ENCODE data around the gene TMEM129. TPM values are rescaled to one million over a fixed set of nuclear protein-coding genes. Genes with fewer than 3 reads are reported as not detected.

TMEM129 gene
- total RNA-seq, 1 experiment from 2014 or later, result 54.9 TPM

- Mint-ChIP-seq H3K36me3 (no peaks in the 10 kb centered on the region), H3K27me3 (ENCODE audit: low read depth) (no peaks in the 10 kb centered on the region), H3K9me3 (no peaks in the 10 kb centered on the region), H3K4me3 (no peak overlapping the region), H3K4me1 (no peaks in the 10 kb centered on the region), H3K27ac (no peak overlapping the region)
- DNase-seq (ENCODE audit: low spot score), result no peak
- TF ChIP-seq USF2 (CRISPR knock-in tag; IDR thresholded peaks at IDR 0.05) (no peak), SP1 (CRISPR knock-in tag; conservative IDR thresholded peaks at IDR 0.05) (no peak), NR1H2 (CRISPR knock-in tag; IDR thresholded peaks at IDR 0.05) (no peak), GABPB1 (CRISPR knock-in tag; IDR thresholded peaks at IDR 0.05) (no peak), RORB (CRISPR knock-in tag; IDR thresholded peaks at IDR 0.05) (no peak), ZNF671 (CRISPR knock-in tag; IDR thresholded peaks at IDR 0.05) (no peak)
- no peak for ATAC-seq
- CTCF ChIA-PET, result interaction anchor here (0.7 to 4.7 kb wide), 6 partner anchors 9 to 154 kb away, joined by 3 to 44 read pairs (median 4); no protein-coding TSS in a partner anchor
- POLR2A ChIA-PET, result interaction anchor here (1.3 kb wide), 1 partner anchor 36 kb away, joined by 3 read pairs; the partner anchor contains the start of gene FGFR3
Measured at GRCh38 chr4:1756893-1757779, 36.0 kb upstream of the TMEM129 start.

DNA sequence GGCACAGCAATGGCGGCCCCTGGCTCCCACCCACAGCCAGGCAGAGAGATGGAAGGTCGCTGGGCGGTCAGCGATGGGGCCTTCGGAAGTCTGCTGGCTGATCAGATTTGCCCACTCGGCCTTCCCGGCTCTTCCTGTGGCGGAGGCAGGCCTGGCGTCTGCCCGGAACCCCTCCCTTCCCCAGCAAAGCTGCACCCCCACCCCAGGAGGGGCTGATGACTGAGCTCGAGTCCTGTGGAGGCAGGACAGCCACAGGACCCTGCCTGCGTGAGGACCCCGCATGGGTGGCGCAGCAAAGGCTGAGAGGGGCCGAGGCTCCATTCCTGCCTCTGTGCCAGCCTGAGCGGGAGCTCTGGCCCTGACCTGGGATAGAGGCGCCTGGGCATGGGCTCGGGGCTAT is 35.0 kb upstream of the TMEM129 start:
- DNase-seq (ENCODE audit: low spot score) (no peak), ATAC-seq (no peak)
- H3K4me3 Mint-ChIP-seq, result no peak overlapping the region
- TF ChIP-seq NFYB (CRISPR knock-in tag; conservative IDR thresholded peaks at IDR 0.05; ENCODE audit: low read depth), result no peak
- ChIA-PET CTCF (interaction anchor here (0.9 to 1.0 kb wide), 2 partner anchors 12 to 54 kb away, joined by 3 to 4 read pairs; no protein-coding TSS in a partner anchor), POLR2A (no interaction called here)
- no peaks in the 10 kb centered on the region for H3K27me3 Mint-ChIP-seq (ENCODE audit: low read depth)
- H3K27ac Mint-ChIP-seq, result no peak overlapping the region
- H3K4me1 Mint-ChIP-seq, result no peaks in the 10 kb centered on the region
- H3K9me3 Mint-ChIP-seq, result no peaks in the 10 kb centered on the region
- no peaks in the 10 kb centered on the region for H3K36me3 Mint-ChIP-seq

GRCh38 chr4:1755297-1755696 is 34.2 kb upstream of the TMEM129 start:
- Mint-ChIP-seq H3K27ac (no peak overlapping the region), H3K27me3 (ENCODE audit: low read depth) (0 out of 2 replicates have a peak, but pooled peaks cover 2% of the 10 kb centered on the region), H3K9me3 (no peaks in the 10 kb centered on the region), H3K36me3 (no peaks in the 10 kb centered on the region), H3K4me1 (no peaks in the 10 kb centered on the region), H3K4me3 (no peak overlapping the region)
- CTCF ChIA-PET, result interaction anchor here (0.9 kb wide), 1 partner anchor 13 kb away, joined by 4 read pairs; no protein-coding TSS in a partner anchor
- POLR2A ChIA-PET, result no interaction called here
- ATAC-seq, result no peak
- TF ChIP-seq, protein P1, sequence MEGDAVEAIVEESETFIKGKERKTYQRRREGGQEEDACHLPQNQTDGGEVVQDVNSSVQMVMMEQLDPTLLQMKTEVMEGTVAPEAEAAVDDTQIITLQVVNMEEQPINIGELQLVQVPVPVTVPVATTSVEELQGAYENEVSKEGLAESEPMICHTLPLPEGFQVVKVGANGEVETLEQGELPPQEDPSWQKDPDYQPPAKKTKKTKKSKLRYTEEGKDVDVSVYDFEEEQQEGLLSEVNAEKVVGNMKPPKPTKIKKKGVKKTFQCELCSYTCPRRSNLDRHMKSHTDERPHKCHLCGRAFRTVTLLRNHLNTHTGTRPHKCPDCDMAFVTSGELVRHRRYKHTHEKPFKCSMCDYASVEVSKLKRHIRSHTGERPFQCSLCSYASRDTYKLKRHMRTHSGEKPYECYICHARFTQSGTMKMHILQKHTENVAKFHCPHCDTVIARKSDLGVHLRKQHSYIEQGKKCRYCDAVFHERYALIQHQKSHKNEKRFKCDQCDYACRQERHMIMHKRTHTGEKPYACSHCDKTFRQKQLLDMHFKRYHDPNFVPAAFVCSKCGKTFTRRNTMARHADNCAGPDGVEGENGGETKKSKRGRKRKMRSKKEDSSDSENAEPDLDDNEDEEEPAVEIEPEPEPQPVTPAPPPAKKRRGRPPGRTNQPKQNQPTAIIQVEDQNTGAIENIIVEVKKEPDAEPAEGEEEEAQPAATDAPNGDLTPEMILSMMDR (IDR thresholded peaks at IDR 0.05), result no peak
- TF ChIP-seq ZNF671 (CRISPR knock-in tag; IDR thresholded peaks at IDR 0.05), result no peak
- TF ChIP-seq, protein P2, sequence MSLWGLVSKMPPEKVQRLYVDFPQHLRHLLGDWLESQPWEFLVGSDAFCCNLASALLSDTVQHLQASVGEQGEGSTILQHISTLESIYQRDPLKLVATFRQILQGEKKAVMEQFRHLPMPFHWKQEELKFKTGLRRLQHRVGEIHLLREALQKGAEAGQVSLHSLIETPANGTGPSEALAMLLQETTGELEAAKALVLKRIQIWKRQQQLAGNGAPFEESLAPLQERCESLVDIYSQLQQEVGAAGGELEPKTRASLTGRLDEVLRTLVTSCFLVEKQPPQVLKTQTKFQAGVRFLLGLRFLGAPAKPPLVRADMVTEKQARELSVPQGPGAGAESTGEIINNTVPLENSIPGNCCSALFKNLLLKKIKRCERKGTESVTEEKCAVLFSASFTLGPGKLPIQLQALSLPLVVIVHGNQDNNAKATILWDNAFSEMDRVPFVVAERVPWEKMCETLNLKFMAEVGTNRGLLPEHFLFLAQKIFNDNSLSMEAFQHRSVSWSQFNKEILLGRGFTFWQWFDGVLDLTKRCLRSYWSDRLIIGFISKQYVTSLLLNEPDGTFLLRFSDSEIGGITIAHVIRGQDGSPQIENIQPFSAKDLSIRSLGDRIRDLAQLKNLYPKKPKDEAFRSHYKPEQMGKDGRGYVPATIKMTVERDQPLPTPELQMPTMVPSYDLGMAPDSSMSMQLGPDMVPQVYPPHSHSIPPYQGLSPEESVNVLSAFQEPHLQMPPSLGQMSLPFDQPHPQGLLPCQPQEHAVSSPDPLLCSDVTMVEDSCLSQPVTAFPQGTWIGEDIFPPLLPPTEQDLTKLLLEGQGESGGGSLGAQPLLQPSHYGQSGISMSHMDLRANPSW (CRISPR knock-in tag; conservative IDR thresholded peaks at IDR 0.05; ENCODE audit: low read depth), result no peak
- no peak for DNase-seq (ENCODE audit: low spot score)

DNA sequence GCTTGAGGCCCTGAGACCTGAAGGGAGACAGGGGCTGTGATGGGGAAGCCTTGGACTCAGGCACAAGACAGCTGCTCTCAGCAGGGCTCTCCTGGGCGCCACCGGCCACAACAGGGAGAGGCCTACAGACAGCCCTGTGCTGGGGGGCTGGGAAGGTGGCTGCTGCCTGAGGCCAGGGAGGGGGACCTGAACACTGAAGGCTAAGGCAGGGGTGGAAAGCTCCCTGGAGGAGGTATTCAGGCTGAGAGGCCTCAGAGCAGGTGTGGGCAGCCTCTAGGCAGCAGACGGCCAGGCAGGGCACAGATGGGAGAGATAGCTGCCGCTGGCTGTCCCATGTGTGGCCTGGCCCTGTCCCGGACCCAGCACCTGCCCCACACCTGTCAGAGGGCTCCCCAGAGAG is 33.2 kb upstream of the TMEM129 start:
- ATAC-seq (no peak), DNase-seq (ENCODE audit: low spot score) (no peak)
- 0 out of 2 replicates have a peak, but pooled peaks cover 2% of the 10 kb centered on the region for H3K27me3 Mint-ChIP-seq (ENCODE audit: low read depth)
- no peaks in the 10 kb centered on the region for H3K9me3 Mint-ChIP-seq
- H3K36me3 Mint-ChIP-seq, result no peaks in the 10 kb centered on the region
- ChIA-PET POLR2A (interaction anchor here (1.1 kb wide), 1 partner anchor 38 kb away, joined by 4 read pairs; no protein-coding TSS in a partner anchor), CTCF (interaction anchor here (0.8 to 1.3 kb wide), 3 partner anchors 13 to 56 kb away, joined by 3 to 18 read pairs (median 3); no protein-coding TSS in a partner anchor)
- no peak overlapping the region for H3K4me3 Mint-ChIP-seq
- H3K4me1 Mint-ChIP-seq, result no peaks in the 10 kb centered on the region
- no peak overlapping the region for H3K27ac Mint-ChIP-seq
- TF ChIP-seq, protein P3, sequence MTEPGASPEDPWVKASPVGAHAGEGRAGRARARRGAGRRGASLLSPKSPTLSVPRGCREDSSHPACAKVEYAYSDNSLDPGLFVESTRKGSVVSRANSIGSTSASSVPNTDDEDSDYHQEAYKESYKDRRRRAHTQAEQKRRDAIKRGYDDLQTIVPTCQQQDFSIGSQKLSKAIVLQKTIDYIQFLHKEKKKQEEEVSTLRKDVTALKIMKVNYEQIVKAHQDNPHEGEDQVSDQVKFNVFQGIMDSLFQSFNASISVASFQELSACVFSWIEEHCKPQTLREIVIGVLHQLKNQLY (CRISPR knock-in tag; IDR thresholded peaks at IDR 0.05), result no peak
- TF ChIP-seq, protein P4, sequence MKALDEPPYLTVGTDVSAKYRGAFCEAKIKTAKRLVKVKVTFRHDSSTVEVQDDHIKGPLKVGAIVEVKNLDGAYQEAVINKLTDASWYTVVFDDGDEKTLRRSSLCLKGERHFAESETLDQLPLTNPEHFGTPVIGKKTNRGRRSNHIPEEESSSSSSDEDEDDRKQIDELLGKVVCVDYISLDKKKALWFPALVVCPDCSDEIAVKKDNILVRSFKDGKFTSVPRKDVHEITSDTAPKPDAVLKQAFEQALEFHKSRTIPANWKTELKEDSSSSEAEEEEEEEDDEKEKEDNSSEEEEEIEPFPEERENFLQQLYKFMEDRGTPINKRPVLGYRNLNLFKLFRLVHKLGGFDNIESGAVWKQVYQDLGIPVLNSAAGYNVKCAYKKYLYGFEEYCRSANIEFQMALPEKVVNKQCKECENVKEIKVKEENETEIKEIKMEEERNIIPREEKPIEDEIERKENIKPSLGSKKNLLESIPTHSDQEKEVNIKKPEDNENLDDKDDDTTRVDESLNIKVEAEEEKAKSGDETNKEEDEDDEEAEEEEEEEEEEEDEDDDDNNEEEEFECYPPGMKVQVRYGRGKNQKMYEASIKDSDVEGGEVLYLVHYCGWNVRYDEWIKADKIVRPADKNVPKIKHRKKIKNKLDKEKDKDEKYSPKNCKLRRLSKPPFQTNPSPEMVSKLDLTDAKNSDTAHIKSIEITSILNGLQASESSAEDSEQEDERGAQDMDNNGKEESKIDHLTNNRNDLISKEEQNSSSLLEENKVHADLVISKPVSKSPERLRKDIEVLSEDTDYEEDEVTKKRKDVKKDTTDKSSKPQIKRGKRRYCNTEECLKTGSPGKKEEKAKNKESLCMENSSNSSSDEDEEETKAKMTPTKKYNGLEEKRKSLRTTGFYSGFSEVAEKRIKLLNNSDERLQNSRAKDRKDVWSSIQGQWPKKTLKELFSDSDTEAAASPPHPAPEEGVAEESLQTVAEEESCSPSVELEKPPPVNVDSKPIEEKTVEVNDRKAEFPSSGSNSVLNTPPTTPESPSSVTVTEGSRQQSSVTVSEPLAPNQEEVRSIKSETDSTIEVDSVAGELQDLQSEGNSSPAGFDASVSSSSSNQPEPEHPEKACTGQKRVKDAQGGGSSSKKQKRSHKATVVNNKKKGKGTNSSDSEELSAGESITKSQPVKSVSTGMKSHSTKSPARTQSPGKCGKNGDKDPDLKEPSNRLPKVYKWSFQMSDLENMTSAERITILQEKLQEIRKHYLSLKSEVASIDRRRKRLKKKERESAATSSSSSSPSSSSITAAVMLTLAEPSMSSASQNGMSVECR (CRISPR knock-in tag; IDR thresholded peaks at IDR 0.05; ENCODE audit: borderline replicate concordance), result no peak
- TF ChIP-seq, protein P5, sequence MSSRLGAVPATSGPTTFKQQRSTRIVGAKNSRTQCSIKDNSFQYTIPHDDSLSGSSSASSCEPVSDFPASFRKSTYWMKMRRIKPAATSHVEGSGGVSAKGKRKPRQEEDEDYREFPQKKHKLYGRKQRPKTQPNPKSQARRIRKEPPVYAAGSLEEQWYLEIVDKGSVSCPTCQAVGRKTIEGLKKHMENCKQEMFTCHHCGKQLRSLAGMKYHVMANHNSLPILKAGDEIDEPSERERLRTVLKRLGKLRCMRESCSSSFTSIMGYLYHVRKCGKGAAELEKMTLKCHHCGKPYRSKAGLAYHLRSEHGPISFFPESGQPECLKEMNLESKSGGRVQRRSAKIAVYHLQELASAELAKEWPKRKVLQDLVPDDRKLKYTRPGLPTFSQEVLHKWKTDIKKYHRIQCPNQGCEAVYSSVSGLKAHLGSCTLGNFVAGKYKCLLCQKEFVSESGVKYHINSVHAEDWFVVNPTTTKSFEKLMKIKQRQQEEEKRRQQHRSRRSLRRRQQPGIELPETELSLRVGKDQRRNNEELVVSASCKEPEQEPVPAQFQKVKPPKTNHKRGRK (CRISPR knock-in tag; IDR thresholded peaks at IDR 0.05; ENCODE audit: borderline replicate concordance), result no peak
- no peak for TF ChIP-seq NFYB (CRISPR knock-in tag; conservative IDR thresholded peaks at IDR 0.05; ENCODE audit: low read depth)
- TF ChIP-seq TP53 (CRISPR knock-in tag; IDR thresholded peaks at IDR 0.05), result no peak
